Stimulated activated CD8-positive, alpha-beta memory T cell treated with anti-CD3 and anti-CD28 coated beads, Interleukin-15, amount 100 ng/mL, for 4 hours (primary cell): ENCODE measurements around the gene FAM83F.
"Not testable (repeated sequence)": the region's sequence is repeated elsewhere in the genome, so short reads cannot be mapped to it uniquely, and the experiment has no call there.

Experiments
- DNase-seq, 2 donors: peaks; one replicate each; pipeline ENCODE4 v3.0.0-alpha.2; 2020; ENCODE audit warnings: low read depth in 2 of 2

FAM83F gene

GRCh38 chr22:40015358-40015976, 20.7 kb downstream of the FAM83F start:
- no peak for DNase-seq

GRCh38 chr22:40018051-40018450, 23.3 kb downstream of the FAM83F start:
- DNase-seq, result no peak

GRCh38 chr22:40019100-40019499, 24.3 kb downstream of the FAM83F start:
- DNase-seq, result no peak

- no peak for DNase-seq
These were observed 26.2 kb downstream of the FAM83F start for GRCh38 chr22:40020956-40021355.

- no peak for DNase-seq
These were observed 26.7 kb downstream of the FAM83F start for GRCh38 chr22:40021401-40022000.

- DNase-seq, result no peak
These were observed 27.9 kb downstream of the FAM83F start for GRCh38 chr22:40022536-40023240.

GRCh38 chr22:40023341-40023841, 28.6 kb downstream of the FAM83F start:
- DNase-seq, result no peak

- peak; percentile 17 to 22 for DNase-seq
These were observed 29.7 kb downstream of the FAM83F start for GRCh38 chr22:40024201-40025061.

- DNase-seq, result not testable (repeated sequence)
These were observed 30.3 kb downstream of the FAM83F start for GRCh38 chr22:40025062-40025379.

- DNase-seq, result no peak
These were observed 31.1 kb downstream of the FAM83F start for GRCh38 chr22:40025856-40026255.

GRCh38 chr22:40026641-40027040, 31.9 kb downstream of the FAM83F start:
- DNase-seq, result no peak

- DNase-seq, result no peak
These were observed 32.7 kb downstream of the FAM83F start for GRCh38 chr22:40027191-40028097.

- DNase-seq, result no peak
These were observed 33.3 kb downstream of the FAM83F start for GRCh38 chr22:40028098-40028425.

GRCh38 chr22:40029189-40029890, 34.6 kb downstream of the FAM83F start:
- DNase-seq, result no peak

- no peak for DNase-seq
These were observed 35.4 kb downstream of the FAM83F start for GRCh38 chr22:40030026-40030757.

- DNase-seq, result no peak
These were observed 36.0 kb downstream of the FAM83F start for GRCh38 chr22:40030758-40031095.

- no peak for DNase-seq
These were observed 37.2 kb downstream of the FAM83F start for GRCh38 chr22:40031766-40032470.

GRCh38 chr22:40033586-40034380, 39.0 kb downstream of the FAM83F start:
- DNase-seq, result no peak

GRCh38 chr22:40035351-40035750, 40.6 kb downstream of the FAM83F start:
- no peak for DNase-seq
